ENCODE measurements around the gene PAK3.

PAK3 gene

GRCh38 chrX:111262086-111262485 is 166.1 kb downstream of the PAK3 start:
- H3K4me3 ChIP-seq (ENCODE audit: control insufficient read depth, low read depth, low read length), result no peak overlapping the region
- no peak for TF ChIP-seq CTCF (IDR thresholded peaks at IDR 0.05; ENCODE audit: control insufficient read depth, insufficient read depth, low read depth, low read length, missing control alignments)
- DNase-seq (ENCODE audit: low read depth), result no peak

GRCh38 chrX:111264385-111264784 is 168.4 kb downstream of the PAK3 start:
- no peak overlapping the region for H3K4me3 ChIP-seq (ENCODE audit: control insufficient read depth, low read depth, low read length)
- TF ChIP-seq CTCF (IDR thresholded peaks at IDR 0.05; ENCODE audit: control insufficient read depth, insufficient read depth, low read depth, low read length, missing control alignments), result no peak
- no peak for DNase-seq (ENCODE audit: low read depth)

GRCh38 chrX:111265486-111265885 is 169.5 kb downstream of the PAK3 start:
- H3K4me3 ChIP-seq (ENCODE audit: control insufficient read depth, low read depth, low read length), result no peak overlapping the region
- no peak for TF ChIP-seq CTCF (IDR thresholded peaks at IDR 0.05; ENCODE audit: control insufficient read depth, insufficient read depth, low read depth, low read length, missing control alignments)
- no peak for DNase-seq (ENCODE audit: low read depth)

GRCh38 chrX:111268506-111268905 is 172.5 kb downstream of the PAK3 start:
- DNase-seq (ENCODE audit: low read depth), result no peak
- TF ChIP-seq CTCF (IDR thresholded peaks at IDR 0.05; ENCODE audit: control insufficient read depth, insufficient read depth, low read depth, low read length, missing control alignments), result no peak
- no peak overlapping the region for H3K4me3 ChIP-seq (ENCODE audit: control insufficient read depth, low read depth, low read length)

- TF ChIP-seq CTCF (IDR thresholded peaks at IDR 0.05; ENCODE audit: control insufficient read depth, insufficient read depth, low read depth, low read length, missing control alignments), result no peak
- H3K4me3 ChIP-seq (ENCODE audit: control insufficient read depth, low read depth, low read length), result no peak within 1 kb of the TSS
- no peak for DNase-seq (ENCODE audit: low read depth)
Observed at GRCh38 chrX:111270339-111270738, 174.3 kb downstream of the PAK3 start, which contains the start of gene CAPN6. Gene CAPN6 (minus strand): TSS chrX:111270483. CDS start chrX:111263936, 6,547 bp downstream.

All from AG09309 (cell line).